Activated CD4-positive, alpha-beta T cell treated with anti-CD3 and anti-CD28 coated beads for 48 hours (primary cell): ENCODE measurements around the gene MAPK4.
"Not testable (repeated sequence)": the region's sequence is repeated elsewhere in the genome, so short reads cannot be mapped to it uniquely, and the experiment has no call there.

ENCODE experiments used
- DNase-seq: peaks from one replicate; pipeline ENCODE4 v3.0.0-alpha.2; 2020

The MAPK4 gene

GRCh38 chr18:50559752-50560680, at the start of gene MAPK4:
TSS of gene MAPK4 (plus strand) at chr18:50560087. CDS start at chr18:50663959, 103,872 bp downstream.
- DNase-seq, result peak; percentile 15

DNA sequence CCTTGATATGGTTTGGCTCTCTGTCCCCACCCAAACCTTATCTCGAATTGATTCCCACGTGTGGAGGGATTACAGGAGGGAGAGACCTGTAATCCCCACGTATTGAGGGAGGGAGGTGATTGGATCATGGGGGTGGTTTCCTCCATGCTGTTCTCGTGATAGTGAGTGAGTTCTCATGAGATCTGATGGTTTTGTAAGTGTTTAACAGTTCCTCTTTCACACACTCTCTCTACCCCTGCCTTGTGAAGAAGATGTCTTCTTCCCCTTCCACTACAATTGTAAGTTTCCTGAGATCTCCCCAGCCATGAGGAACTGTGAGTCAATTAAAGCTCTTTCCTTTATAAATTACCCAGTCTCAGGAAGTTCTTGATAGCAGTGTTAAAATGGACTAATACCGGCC, 42.6 kb upstream of the MAPK4 start:
- not testable (repeated sequence) for DNase-seq

DNA sequence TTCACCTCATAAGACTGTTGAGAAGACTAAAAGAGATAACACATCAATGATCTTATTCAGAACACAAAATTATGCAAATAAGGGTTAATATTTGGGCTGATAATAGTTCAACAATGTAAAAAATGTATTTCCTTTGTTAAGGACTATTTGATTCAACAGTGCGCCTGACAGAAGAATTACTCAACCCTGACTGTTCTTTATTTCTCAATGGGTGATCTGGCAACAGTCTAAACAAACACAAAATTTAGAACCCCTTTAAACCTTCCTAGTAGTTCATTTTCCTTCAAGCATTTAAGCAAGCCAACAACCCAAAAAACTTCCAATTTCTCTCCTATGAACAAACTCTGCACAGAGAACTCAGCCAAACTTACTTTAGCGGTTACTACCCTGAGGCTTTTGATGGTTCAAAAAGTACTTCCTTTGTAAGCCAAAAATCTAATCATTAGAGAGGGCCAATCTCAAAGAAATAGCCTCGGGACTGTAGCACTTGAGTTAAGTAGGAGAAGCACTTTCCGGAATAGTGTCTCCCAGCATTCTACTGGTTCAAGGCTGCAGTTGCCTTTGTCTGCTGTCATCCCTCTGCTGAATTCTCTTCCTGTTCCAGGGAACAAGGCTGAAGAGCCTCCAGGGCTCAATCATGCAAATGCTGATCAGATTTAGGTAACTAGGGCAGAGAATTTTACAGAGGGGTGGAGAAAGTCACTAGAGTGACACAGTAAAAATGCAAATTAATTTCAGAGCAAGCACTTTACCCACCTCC, 40.9 kb upstream of the MAPK4 start:
- DNase-seq, result no peak

DNA sequence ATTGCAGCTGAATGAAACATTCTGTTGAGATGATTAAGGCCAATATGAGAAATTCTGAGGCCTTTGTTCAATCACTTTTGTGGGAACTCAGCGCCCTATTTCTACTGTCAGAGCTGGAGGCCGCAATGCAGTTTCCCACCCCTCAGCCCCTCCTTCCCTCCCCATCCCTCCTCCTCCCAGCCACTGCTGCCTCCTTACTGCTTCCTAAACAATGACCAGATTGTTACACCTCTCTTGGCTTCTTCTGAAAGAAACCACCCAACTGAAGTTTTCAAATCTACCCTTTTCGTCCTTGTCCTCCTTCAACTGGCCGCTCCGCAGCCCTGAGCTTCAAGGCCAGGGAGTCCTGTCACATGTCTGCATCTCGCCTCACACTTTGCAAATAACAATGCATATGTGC, 36.7 kb upstream of the MAPK4 start:
- DNase-seq, result no peak

GRCh38 chr18:50527636-50528307, 32.1 kb upstream of the MAPK4 start:
- no peak for DNase-seq

DNA sequence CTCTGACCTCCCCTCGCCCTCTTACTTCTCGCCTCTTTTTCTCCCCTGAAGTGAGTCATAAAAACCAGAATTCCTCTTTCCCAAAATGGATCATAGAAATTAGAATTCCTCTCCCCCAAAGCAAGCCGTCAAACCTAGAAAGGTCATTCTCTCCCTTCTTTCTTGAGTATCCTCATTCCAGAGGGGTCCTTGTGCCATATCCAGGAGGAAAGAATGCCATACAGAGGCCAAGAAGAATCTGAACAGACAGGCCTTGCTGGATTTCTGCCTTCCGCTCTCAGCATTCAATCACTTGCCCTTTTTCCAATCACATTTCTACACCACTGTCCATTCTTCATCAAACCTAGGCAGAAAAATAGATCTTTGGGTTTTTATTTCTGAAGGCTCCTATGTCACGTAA, 31.1 kb upstream of the MAPK4 start:
- no peak for DNase-seq

DNA sequence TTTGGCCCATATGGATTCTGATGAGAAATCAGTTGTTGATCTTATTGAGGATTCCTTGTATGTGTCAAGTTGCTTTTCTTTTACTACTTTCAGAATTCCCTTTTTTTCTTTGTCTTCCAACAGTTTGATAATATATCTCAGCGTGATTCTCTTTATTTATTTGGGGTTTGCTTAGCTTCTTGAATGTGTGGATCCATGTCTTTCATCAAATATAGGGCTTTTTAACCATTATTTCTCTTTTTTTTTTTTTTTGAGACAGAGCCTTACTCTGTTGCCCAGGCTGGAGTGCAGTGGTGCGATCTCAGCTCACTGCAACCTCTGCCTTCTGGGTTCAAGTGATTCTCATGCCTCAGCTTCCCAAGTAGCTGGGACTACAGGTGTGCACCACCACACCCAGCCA, 26.1 kb upstream of the MAPK4 start:
- DNase-seq, result not testable (repeated sequence)

GRCh38 chr18:50544476-50544875, 15.4 kb upstream of the MAPK4 start:
- not testable (repeated sequence) for DNase-seq

GRCh38 chr18:50545936-50546335, 14.0 kb upstream of the MAPK4 start:
- DNase-seq, result no peak

DNA sequence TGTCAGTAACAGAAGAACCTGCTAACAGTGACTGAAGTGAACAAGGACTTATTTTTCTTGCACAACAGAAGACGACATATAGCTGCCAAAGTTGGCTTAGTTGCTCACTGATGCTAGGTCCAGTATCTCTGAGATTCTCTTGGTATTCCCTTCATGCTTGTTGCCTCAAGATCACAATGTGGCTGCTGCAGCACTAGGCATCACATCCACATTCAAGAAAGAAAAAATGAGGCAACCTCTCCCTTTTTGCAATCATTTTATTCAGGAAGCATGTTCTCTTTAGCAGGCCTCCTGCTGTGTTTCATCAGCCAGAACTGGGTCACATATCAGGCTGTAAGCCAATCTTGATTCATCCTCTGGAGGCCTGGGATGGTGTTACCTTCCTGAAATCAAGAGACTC, 11.7 kb upstream of the MAPK4 start:
- no peak for DNase-seq

GRCh38 chr18:50551651-50552050, 8.2 kb upstream of the MAPK4 start:
- not testable (repeated sequence) for DNase-seq

- no peak for DNase-seq
These were observed 1.7 kb upstream of the MAPK4 start for GRCh38 chr18:50558157-50558556.

- DNase-seq, result no peak
These were observed 737 bp upstream of the MAPK4 start for GRCh38 chr18:50558948-50559751.

DNA sequence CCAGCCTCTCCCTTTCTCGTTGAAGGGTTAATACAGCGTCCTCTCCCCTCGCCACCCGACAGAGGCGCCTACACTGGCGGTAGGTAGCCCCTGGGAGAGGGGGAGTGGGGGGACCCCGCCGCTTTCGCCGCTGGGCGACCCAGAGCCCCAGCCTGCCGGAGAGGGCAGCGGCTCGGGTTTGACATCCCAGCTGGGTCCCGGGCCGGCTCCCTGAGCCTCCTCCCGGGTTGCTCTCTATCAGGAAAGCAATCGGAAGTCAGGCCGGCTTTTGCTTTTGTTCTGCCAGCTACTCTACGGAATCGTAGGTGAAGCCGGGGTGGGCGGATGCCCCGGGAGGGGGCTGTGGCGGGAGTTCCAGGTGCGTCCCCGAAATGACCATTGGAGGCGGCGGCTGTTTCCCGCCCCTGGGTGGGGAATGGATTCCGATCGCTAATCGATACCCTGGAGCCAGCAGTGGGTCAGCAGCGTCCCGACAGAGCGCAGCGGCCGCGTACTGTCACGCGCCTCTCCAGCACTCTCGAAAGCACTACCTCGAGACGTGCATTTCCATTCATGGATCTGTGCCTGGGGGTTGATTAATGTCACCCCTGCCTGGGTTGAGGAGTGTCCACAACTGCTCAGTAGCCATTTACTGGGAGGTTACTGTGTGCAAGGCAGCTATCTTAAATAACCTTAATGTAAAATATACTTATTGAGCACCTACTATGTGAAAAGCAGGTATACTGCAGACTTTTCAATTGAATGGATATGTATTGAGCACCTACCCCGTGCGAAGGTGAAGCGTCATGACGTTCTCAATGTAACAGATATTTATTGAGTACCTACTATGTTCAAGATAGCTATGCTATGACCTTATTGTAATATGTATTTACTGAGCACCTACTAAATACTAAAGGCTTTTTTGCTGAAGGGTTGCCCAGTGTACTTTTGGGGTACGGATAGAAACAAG, 1.1 kb downstream of the MAPK4 start:
- DNase-seq, result no peak

DNA sequence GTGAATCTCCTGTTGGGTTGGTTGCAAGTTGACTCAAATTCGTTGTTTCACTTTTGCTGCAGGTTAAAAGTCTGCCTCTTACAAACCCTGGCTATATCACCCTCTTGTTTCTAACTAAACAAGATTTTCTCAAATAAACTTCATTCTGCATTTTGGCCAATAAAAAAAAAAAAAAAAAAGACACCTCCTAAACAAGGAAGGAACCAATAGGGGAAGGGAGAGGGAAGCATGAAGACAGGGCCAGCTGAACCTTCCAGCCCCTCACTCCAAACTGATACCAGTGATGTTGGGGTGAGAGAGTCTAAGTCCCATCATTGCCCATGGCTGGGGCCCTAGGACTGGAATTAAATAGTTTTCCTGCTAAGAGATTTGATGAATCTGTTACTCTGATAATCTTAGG, 2.4 kb downstream of the MAPK4 start:
- DNase-seq, result not testable (repeated sequence)

DNA sequence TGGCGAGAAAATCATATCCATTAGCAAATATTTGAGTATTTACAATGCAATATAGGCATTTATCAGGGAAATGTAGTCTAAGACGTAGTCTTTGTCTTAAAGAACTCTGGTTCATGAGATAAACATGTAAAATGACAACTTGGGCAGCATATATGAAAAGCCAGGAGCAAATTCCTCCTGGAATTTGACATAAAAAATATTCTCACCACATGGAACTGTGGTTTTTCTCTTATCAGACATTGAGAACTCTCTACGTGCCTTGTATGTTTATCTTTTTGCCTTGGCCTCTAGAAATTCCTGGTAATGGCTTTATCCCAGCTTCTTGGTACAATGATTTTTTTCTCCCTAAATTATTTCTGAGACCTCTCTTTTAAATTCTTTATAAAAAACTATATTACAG, 2.8 kb downstream of the MAPK4 start:
- DNase-seq, result no peak

GRCh38 chr18:50563376-50563775, 3.5 kb downstream of the MAPK4 start:
- DNase-seq, result no peak

- no peak for DNase-seq
These were observed 10.0 kb downstream of the MAPK4 start for GRCh38 chr18:50569930-50570329.

DNA sequence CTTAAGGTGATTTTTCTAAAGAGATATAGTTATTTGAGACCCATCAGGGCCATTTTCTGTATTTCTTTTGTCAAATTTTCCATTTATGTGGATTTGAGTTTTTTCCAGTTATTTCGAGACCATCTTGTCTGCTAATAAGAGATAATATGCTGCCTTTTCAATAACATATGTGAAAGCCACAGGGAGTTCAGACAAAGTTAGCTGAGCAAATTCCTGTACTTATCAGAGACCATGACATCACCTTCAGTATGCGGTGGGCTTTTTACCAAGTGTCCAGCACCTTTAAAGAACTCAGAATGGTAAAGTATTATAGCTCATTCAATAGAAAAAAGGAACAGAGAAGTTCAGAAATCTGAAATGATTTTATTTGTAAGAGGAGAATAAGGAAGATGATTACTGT, 11.7 kb downstream of the MAPK4 start:
- DNase-seq, result no peak

- DNase-seq, result not testable (repeated sequence)
These were observed 13.3 kb downstream of the MAPK4 start for GRCh38 chr18:50573196-50573595.

DNA sequence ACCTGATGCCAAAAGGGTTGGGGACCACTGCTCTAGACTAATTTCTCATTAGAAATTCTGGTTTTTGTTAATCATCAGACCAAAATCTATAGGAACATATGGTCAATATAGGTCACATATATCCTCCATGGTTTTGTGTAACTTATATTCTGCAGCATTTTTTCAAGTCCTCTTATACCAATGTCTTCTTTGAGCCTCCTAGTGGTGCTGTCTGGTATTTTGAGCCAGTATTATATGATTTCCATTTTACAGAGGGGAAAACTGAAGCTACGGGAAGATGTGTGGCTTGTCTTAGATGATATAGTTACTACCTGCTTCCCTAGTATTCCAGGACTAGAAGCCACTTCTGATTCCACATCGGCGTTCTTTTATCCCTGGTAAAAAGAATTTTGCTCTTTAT, 13.8 kb downstream of the MAPK4 start:
- DNase-seq, result no peak
